ENCODE data around the gene PAK3.

Gene PAK3

GRCh38 chrX:111127038-111127437, 31.0 kb downstream of the PAK3 start:
- Histone ChIP-seq H3K4me2 (no peak overlapping the region), H3K27ac (no peak overlapping the region), H3K36me3 (ENCODE audit: insufficient read depth) (no peaks in the 10 kb centered on the region), H3K79me2 (ENCODE audit: insufficient read depth, low read depth) (no peaks in the 10 kb centered on the region), H3K4me3 (IDR thresholded peaks at IDR 0.05; ENCODE audit: insufficient read depth, low read depth, low read length) (no peak overlapping the region), H3K27me3 (ENCODE audit: insufficient read depth, low read depth) (no peaks in the 10 kb centered on the region), H2AFZ (ENCODE audit: low read depth) (no peak overlapping the region), H4K20me1 (ENCODE audit: insufficient read depth) (no peaks in the 10 kb centered on the region), H3K9ac (no peak overlapping the region), H3K4me1 (ENCODE audit: low read depth, poor library complexity, severe bottlenecking) (peaks cover 34% of the 10 kb centered on the region)
- TF ChIP-seq CTCF (conservative IDR thresholded peaks at IDR 0.05; ENCODE audit: low read depth, low read length), result no peak

DNA sequence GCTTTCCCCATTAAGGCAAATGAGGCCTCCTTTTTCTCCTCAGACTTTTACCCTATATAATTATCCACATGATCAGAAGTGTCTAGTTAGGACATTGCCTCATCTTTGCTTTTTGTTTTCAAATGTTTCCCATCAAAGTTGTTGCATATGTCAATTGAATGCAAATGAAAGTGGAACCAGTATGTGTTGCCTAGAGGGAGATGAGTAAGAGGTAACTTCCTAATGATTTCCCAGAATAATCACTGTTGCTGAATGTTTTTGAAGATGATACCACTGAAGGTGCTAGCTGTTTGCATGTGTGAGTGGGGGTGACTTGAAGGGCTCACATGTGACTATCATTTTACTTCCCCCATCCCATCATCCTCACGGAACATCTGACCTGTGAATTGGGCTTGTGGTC, 33.9 kb downstream of the PAK3 start:
- no peak for TF ChIP-seq CTCF (conservative IDR thresholded peaks at IDR 0.05; ENCODE audit: low read depth, low read length)
- no peak overlapping the region for H3K4me2 ChIP-seq

GRCh38 chrX:111131572-111131971, 35.6 kb downstream of the PAK3 start:
- H3K27ac ChIP-seq, result no peak overlapping the region
- H3K4me3 ChIP-seq (IDR thresholded peaks at IDR 0.05; ENCODE audit: insufficient read depth, low read depth, low read length), result no peak overlapping the region
- H3K4me2 ChIP-seq, result no peak overlapping the region
- H3K4me1 ChIP-seq (ENCODE audit: low read depth, poor library complexity, severe bottlenecking), result no peaks in the 10 kb centered on the region
- no peak overlapping the region for H3K9ac ChIP-seq
- H4K20me1 ChIP-seq (ENCODE audit: insufficient read depth), result no peaks in the 10 kb centered on the region
- H3K36me3 ChIP-seq (ENCODE audit: insufficient read depth), result no peaks in the 10 kb centered on the region
- no peak for TF ChIP-seq CTCF (conservative IDR thresholded peaks at IDR 0.05; ENCODE audit: low read depth, low read length)
- H2AFZ ChIP-seq (ENCODE audit: low read depth), result no peak overlapping the region
- no peaks in the 10 kb centered on the region for H3K79me2 ChIP-seq (ENCODE audit: insufficient read depth, low read depth)
- no peaks in the 10 kb centered on the region for H3K27me3 ChIP-seq (ENCODE audit: insufficient read depth, low read depth)

More for the DNA sequence above, 33.9 kb downstream of the PAK3 start:
- Histone ChIP-seq H3K4me1 (ENCODE audit: low read depth, poor library complexity, severe bottlenecking) (peaks cover 10% of the 10 kb centered on the region), H3K36me3 (ENCODE audit: insufficient read depth) (no peaks in the 10 kb centered on the region), H2AFZ (ENCODE audit: low read depth) (no peak overlapping the region), H3K4me3 (IDR thresholded peaks at IDR 0.05; ENCODE audit: insufficient read depth, low read depth, low read length) (no peak overlapping the region), H3K79me2 (ENCODE audit: insufficient read depth, low read depth) (no peaks in the 10 kb centered on the region), H3K27me3 (ENCODE audit: insufficient read depth, low read depth) (no peaks in the 10 kb centered on the region), H3K27ac (no peak overlapping the region), H4K20me1 (ENCODE audit: insufficient read depth) (no peaks in the 10 kb centered on the region), H3K9ac (no peak overlapping the region)

DNA sequence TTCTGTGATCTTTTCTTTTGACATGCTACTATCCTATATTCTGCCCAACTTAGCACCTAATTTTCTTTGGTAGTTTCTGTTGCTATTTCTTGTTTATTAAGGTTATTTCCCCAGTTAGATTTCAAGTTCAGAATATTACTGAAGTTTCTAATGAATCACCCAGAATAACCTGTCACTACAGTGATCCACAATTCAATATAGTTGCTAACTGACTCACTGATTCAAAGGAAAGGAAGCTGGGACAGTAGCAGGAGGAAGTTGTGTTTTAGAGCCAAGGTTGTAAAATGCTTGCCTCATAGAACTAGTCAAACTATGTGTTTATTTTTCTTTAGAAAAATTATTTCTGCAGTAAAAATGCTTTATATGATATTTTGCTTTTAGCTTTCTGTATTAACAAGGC, 37.4 kb downstream of the PAK3 start:
- Histone ChIP-seq H3K4me2 (no peak overlapping the region), H3K4me3 (IDR thresholded peaks at IDR 0.05; ENCODE audit: insufficient read depth, low read depth, low read length) (no peak overlapping the region), H2AFZ (ENCODE audit: low read depth) (no peak overlapping the region), H3K4me1 (ENCODE audit: low read depth, poor library complexity, severe bottlenecking) (no peaks in the 10 kb centered on the region), H3K79me2 (ENCODE audit: insufficient read depth, low read depth) (no peaks in the 10 kb centered on the region), H3K9ac (no peak overlapping the region), H3K27ac (no peak overlapping the region), H3K27me3 (ENCODE audit: insufficient read depth, low read depth) (no peaks in the 10 kb centered on the region), H4K20me1 (ENCODE audit: insufficient read depth) (no peaks in the 10 kb centered on the region), H3K36me3 (ENCODE audit: insufficient read depth) (no peaks in the 10 kb centered on the region)
- TF ChIP-seq CTCF (conservative IDR thresholded peaks at IDR 0.05; ENCODE audit: low read depth, low read length), result no peak
